Measurements from ENCODE around the gene RGL4. TPM values are rescaled to one million over a fixed set of nuclear protein-coding genes. Genes with fewer than 3 reads are reported as not detected.

RGL4 gene
- total RNA-seq, 4 donors from 2014 or later: 0.25 to 1.3 TPM; not detected in 2

DNA sequence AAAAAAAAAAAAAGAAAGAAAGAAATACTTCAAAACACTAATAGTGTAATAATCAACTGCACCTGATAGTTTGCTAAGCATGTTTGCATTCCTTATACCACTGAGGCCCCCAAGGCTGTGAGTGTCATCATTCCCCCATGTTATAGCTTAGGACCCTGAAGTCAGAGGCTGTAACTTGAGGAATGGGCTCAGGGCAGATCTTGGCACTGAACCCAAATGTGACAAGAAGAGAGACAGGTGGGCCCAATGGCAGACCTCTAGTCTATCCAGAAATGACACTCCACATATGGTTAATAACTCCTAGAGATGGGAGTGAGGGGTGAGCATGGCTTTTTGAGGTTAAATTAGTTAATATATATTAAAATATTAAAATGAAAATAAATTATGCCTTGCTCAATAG lies 46.9 kb downstream of the RGL4 start:
- Histone ChIP-seq H3K4me1 (no peaks in the 10 kb centered on the region), H3K4me3 (replicated peaks in 1 of 3) (no peak overlapping the region), H3K36me3 (no peaks in the 10 kb centered on the region), H3K27ac (no peak overlapping the region), H3K9me3 (no peaks in the 10 kb centered on the region), H3K27me3 (no peaks in the 10 kb centered on the region)
- TF ChIP-seq, protein P1, sequence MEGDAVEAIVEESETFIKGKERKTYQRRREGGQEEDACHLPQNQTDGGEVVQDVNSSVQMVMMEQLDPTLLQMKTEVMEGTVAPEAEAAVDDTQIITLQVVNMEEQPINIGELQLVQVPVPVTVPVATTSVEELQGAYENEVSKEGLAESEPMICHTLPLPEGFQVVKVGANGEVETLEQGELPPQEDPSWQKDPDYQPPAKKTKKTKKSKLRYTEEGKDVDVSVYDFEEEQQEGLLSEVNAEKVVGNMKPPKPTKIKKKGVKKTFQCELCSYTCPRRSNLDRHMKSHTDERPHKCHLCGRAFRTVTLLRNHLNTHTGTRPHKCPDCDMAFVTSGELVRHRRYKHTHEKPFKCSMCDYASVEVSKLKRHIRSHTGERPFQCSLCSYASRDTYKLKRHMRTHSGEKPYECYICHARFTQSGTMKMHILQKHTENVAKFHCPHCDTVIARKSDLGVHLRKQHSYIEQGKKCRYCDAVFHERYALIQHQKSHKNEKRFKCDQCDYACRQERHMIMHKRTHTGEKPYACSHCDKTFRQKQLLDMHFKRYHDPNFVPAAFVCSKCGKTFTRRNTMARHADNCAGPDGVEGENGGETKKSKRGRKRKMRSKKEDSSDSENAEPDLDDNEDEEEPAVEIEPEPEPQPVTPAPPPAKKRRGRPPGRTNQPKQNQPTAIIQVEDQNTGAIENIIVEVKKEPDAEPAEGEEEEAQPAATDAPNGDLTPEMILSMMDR (IDR thresholded peaks at IDR 0.05): no peak
- TF ChIP-seq POLR2A (IDR thresholded peaks at IDR 0.05): no peak
- no peak for DNase-seq
- intact Hi-C loops (cut with DNase I): no loop called here

DNA sequence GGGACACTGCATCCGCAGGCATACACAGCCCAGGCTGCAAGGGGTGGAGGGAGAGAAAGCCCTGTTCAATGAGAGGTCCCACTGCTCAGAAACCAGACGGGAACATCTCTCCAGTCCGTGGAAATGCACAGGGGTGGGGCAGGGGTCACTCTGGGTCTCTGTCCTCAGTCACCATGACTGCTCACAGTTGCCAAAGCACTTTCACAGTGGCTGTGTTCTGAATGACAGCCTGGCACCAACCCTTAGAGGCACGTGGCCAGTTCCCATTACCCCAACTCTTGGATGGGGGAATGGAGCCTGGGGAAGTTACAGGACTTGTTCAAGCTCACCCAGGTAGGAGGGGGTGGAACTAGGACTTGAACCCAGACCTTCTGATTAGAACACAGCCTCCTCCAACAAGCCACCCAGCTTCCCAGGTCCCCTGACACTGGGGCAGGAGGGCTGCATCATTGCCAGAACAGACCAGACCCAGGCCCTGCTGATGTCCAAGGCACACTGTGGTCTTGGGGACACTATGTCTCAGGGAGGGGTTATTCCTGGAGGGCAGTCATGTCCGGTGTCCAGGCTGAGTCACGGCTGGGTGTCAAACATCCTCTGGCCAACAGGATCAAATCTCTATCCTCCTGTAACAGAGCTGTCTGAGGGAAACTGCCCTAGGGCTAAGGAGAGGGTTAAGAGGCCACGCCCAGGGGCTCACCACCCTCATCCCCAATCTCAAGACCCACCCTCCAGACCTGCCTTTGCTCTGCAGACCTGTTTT lies 51.9 kb downstream of the RGL4 start:
- no peak for TF ChIP-seq POLR2A (IDR thresholded peaks at IDR 0.05)
- H3K27ac ChIP-seq: no peak overlapping the region

DNA sequence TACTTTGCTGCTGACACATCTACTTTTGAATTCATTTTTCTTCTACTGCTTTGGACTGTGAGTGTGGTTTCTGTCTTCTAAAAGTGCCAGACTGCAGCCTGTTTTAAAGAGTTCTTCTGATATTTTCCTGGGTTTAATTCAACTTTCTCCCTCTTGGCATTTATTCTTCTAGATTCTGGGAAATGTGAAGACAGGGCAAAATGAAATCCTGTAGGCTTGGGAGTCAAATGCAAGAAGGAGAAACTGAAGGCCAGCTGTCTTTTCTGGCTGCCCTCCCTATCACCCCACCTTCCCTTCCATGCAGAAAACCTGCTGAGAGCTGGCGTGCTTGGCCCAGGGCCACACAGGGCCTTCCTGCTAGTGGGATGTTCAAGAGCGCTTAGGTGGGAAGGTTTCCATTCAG lies 52.5 kb downstream of the RGL4 start:
- no peak overlapping the region for H3K4me3 ChIP-seq (replicated peaks in 1 of 3)
- H3K36me3 ChIP-seq: peaks cover 13 to 18% of the 10 kb centered on the region in 2 donors
- no peak overlapping the region for H3K27ac ChIP-seq
- H3K9me3 ChIP-seq: no peaks in the 10 kb centered on the region
- TF ChIP-seq, protein P1 (IDR thresholded peaks at IDR 0.05): no peak
- no peak for TF ChIP-seq POLR2A (IDR thresholded peaks at IDR 0.05)
- no peak for DNase-seq
- intact Hi-C loops (cut with DNase I): no loop called here
- no peaks in the 10 kb centered on the region for H3K27me3 ChIP-seq
- H3K4me1 ChIP-seq: no peaks in the 10 kb centered on the region
- 95 to 100% methylated on average over 2 of the region's 2 CpGs for WGBS, 2 donors

More for the DNA sequence above, 51.9 kb downstream of the RGL4 start:
- H3K27me3 ChIP-seq: no peaks in the 10 kb centered on the region
- H3K4me3 ChIP-seq (replicated peaks in 1 of 3): no peak overlapping the region
- WGBS, 2 donors: 60 to 61% methylated on average over 6 to 7 of the region's 7 CpGs
- peak; percentile 41 to 47 for DNase-seq
- no peaks in the 10 kb centered on the region for H3K4me1 ChIP-seq
- intact Hi-C loops (cut with DNase I): no loop called here
- peaks cover 13 to 18% of the 10 kb centered on the region in 2 donors for H3K36me3 ChIP-seq
- no peaks in the 10 kb centered on the region for H3K9me3 ChIP-seq

DNA sequence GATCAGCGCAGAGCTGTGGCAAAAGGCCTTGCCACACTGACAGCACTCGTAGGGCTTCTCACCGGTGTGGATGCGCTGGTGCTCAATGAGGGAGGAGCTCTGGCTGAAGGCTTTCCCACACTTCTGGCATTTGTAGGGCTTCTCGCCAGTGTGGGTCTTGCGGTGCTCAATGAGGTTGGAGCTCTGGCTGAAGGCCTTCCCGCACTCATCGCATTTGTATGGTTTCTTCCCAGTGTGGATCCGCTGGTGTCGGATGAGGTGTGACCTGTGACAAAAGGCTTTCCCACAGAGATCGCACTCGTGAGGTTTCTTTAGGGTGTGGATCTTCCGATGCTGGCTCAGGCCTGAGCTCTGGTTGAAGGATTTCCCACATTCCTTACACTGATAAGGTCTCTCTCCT lies 53.2 kb downstream of the RGL4 start:
- DNase-seq: no peak

DNA sequence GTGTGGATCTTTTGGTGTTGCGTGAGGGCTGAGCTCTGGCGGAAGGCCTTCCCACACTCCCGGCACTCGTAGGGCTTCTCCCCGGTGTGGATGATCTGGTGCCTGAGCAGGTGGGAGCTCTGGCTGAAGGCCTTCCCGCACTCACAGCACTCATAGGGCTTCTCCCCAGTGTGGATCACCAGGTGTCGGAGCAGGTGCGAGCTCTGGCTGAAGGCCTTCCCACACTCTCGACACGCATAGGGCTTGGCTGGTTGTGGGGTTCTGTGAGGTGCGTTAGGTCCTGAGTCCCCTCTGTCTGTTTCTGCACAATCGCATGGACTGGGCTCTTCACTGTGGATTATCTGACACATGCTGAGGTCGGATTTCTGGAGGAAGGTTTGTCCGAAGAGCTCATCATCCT lies 53.7 kb downstream of the RGL4 start:
- TF ChIP-seq POLR2A (IDR thresholded peaks at IDR 0.05): no peak
- TF ChIP-seq, protein P1 (IDR thresholded peaks at IDR 0.05): no peak
- Histone ChIP-seq H3K4me3 (replicated peaks in 1 of 3) (no peak overlapping the region), H3K36me3 (peaks cover 13 to 18% of the 10 kb centered on the region in 2 donors), H3K27ac (no peak overlapping the region), H3K27me3 (no peaks in the 10 kb centered on the region), H3K4me1 (peaks cover 0 to under 1% of the 10 kb centered on the region in 2 donors), H3K9me3 (no peaks in the 10 kb centered on the region)
- no peak for DNase-seq
- intact Hi-C loops (cut with DNase I): no loop called here
- 93 to 98% methylated on average over 9 to 11 of the region's 14 CpGs for WGBS, 2 donors

More for the DNA sequence above, 53.2 kb downstream of the RGL4 start:
- Histone ChIP-seq H3K36me3 (peaks cover 13 to 18% of the 10 kb centered on the region in 2 donors), H3K4me1 (no peaks in the 10 kb centered on the region), H3K4me3 (replicated peaks in 1 of 3) (no peak overlapping the region), H3K9me3 (no peaks in the 10 kb centered on the region), H3K27me3 (no peaks in the 10 kb centered on the region), H3K27ac (no peak overlapping the region)
- TF ChIP-seq POLR2A (IDR thresholded peaks at IDR 0.05): no peak
- TF ChIP-seq, protein P1 (IDR thresholded peaks at IDR 0.05): no peak
- 95 to 99% methylated on average over 11 to 13 of the region's 13 CpGs for WGBS, 2 donors
- intact Hi-C loops (cut with DNase I): no loop called here
